ENCODE results near the gene FOXI1. TPM values are rescaled to one million over a fixed set of nuclear protein-coding genes. Genes with fewer than 3 reads are reported as not detected.
"Not testable (repeated sequence)": the region's sequence is repeated elsewhere in the genome, so short reads cannot be mapped to it uniquely, and the experiment has no call there.

Gene FOXI1
- total RNA-seq, 1 experiment from 2014 or later, result 0.44 TPM

GRCh38 chr5:170092455-170093101 is 13.1 kb upstream of the FOXI1 start:
- ATAC-seq (no peak), DNase-seq (ENCODE audit: low read depth, low spot score) (no peak)
- no TSS peak for BruUV-seq (replicated peaks)
- Histone ChIP-seq H3K9me3 (ENCODE audit: control insufficient read depth, insufficient read depth, low read depth, low read length) (no peaks in the 10 kb centered on the region), H3K36me3 (ENCODE audit: control insufficient read depth, insufficient read depth, low read length) (no peaks in the 10 kb centered on the region), H3K4me1 (ENCODE audit: control insufficient read depth, insufficient read depth, low read length) (no peaks in the 10 kb centered on the region), H3K4me3 (ENCODE audit: low read depth in 2 of 2, low read length in 2 of 2) (no peak overlapping the region), H3K27me3 (ENCODE audit: control insufficient read depth, insufficient read depth, low read length) (no peaks in the 10 kb centered on the region), H3K27ac (ENCODE audit: low read length) (no peak overlapping the region)
- in situ Hi-C loops (cut with HindIII; ENCODE audit: low pct_unique_long_range_greater_than_20kb, low sequenced_read_pairs), result no loop called here
- TF ChIP-seq SIN3A (IDR thresholded peaks at IDR 0.05; ENCODE audit: borderline replicate concordance, insufficient read depth, low read depth, low read length) (no peak), REST (IDR thresholded peaks at IDR 0.05; ENCODE audit: insufficient read depth in 1 of 2, low read depth in 2 of 2, low read length in 1 of 2) (no peak), TCF7L2 (IDR thresholded peaks at IDR 0.05; ENCODE audit: low read depth, low read length) (no peak), CTCF (IDR thresholded peaks at IDR 0.05) (no peak), POLR2AphosphoS5 (IDR thresholded peaks at IDR 0.05; ENCODE audit: low read depth, low read length) (no peak)
- intact Hi-C loops (cut with micrococcal nuclease; ENCODE audit: unreplicated experiment), result no loop called here
- ChIA-PET POLR2A (no interaction called here), CTCF (no interaction called here)

GRCh38 chr5:170094329-170094728 is 11.4 kb upstream of the FOXI1 start:
- H3K4me3 ChIP-seq (ENCODE audit: low read depth in 2 of 2, low read length in 2 of 2); BruUV-seq (replicated peaks); H3K9me3 ChIP-seq (ENCODE audit: control insufficient read depth, insufficient read depth, low read depth, low read length); DNase-seq (ENCODE audit: low read depth, low spot score); intact Hi-C loops (cut with micrococcal nuclease; ENCODE audit: unreplicated experiment); H3K27ac ChIP-seq (ENCODE audit: low read length); POLR2A ChIA-PET; ATAC-seq; in situ Hi-C loops (cut with HindIII; ENCODE audit: low pct_unique_long_range_greater_than_20kb, low sequenced_read_pairs); H3K36me3 ChIP-seq (ENCODE audit: control insufficient read depth, insufficient read depth, low read length); H3K4me1 ChIP-seq (ENCODE audit: control insufficient read depth, insufficient read depth, low read length); H3K27me3 ChIP-seq (ENCODE audit: control insufficient read depth, insufficient read depth, low read length): not testable (repeated sequence)
- CTCF ChIA-PET, result interaction anchor here (0.7 kb wide), 1 partner anchor 123 kb away, joined by 8 read pairs; no protein-coding TSS in a partner anchor

GRCh38 chr5:170095646-170096045 is 10.1 kb upstream of the FOXI1 start:
- TF ChIP-seq CTCF (IDR thresholded peaks at IDR 0.05) (no peak), POLR2AphosphoS5 (IDR thresholded peaks at IDR 0.05; ENCODE audit: low read depth, low read length) (no peak), REST (IDR thresholded peaks at IDR 0.05; ENCODE audit: insufficient read depth in 1 of 2, low read depth in 2 of 2, low read length in 1 of 2) (no peak), SIN3A (IDR thresholded peaks at IDR 0.05; ENCODE audit: borderline replicate concordance, insufficient read depth, low read depth, low read length) (no peak), TCF7L2 (IDR thresholded peaks at IDR 0.05; ENCODE audit: low read depth, low read length) (no peak)
- intact Hi-C loops (cut with micrococcal nuclease; ENCODE audit: unreplicated experiment), result no loop called here
- ATAC-seq (no peak), DNase-seq (ENCODE audit: low read depth, low spot score) (no peak)
- POLR2A ChIA-PET, result no interaction called here
- in situ Hi-C loops (cut with HindIII; ENCODE audit: low pct_unique_long_range_greater_than_20kb, low sequenced_read_pairs), result no loop called here
- Histone ChIP-seq H3K27me3 (ENCODE audit: control insufficient read depth, insufficient read depth, low read length) (no peaks in the 10 kb centered on the region), H3K27ac (ENCODE audit: low read length) (no peak overlapping the region), H3K4me1 (ENCODE audit: control insufficient read depth, insufficient read depth, low read length) (peaks cover 11% of the 10 kb centered on the region), H3K9me3 (ENCODE audit: control insufficient read depth, insufficient read depth, low read depth, low read length) (no peaks in the 10 kb centered on the region), H3K4me3 (ENCODE audit: low read depth in 2 of 2, low read length in 2 of 2) (no peak overlapping the region), H3K36me3 (ENCODE audit: control insufficient read depth, insufficient read depth, low read length) (no peaks in the 10 kb centered on the region)
- CTCF ChIA-PET, result no interaction called here
- no TSS peak for BruUV-seq (replicated peaks)

All from Panc1 (cell line).